T-helper 9 cell (primary cell): Measurements from ENCODE around the gene ACTR2.

Experiments used
- DNase-seq: peaks from one replicate; pipeline ENCODE4 v3.0.0-alpha.2; 2020

ACTR2 gene

DNA sequence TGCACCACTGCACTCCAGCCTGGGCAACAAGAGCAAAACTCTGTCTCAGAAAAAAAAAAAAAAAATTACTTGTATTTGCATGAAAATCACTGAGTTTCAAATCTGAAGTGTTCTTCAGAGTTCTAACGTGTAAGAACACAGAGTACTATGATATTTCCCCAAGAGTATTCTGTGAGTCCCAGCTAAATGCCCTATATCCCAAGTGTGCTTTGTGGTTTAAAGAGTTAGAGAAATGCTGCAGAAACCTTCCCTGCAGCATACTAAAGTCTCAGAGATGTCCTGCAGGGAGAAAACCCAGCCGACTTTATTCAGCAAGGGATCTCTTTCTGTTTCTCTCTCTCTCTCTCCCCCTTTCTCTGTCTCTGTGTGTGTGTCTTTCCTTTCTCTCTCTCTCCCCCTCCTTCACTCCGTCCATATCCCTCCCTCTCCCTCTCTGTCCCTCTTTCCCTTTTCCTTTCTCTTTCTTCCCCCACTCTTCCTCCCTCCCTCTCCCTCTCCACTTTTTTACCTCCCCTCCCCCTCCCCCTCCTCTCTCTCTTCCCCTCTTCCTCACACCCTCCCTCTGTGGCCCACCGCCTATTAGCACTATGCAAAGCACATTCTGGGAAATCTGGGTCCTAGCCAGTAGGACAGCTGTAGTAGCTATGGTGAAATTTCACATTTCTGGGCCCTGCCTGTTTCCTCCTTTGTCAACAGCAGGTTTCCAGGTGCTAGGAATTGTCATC, 54.2 kb downstream of the ACTR2 start:
- DNase-seq = no peak

DNA sequence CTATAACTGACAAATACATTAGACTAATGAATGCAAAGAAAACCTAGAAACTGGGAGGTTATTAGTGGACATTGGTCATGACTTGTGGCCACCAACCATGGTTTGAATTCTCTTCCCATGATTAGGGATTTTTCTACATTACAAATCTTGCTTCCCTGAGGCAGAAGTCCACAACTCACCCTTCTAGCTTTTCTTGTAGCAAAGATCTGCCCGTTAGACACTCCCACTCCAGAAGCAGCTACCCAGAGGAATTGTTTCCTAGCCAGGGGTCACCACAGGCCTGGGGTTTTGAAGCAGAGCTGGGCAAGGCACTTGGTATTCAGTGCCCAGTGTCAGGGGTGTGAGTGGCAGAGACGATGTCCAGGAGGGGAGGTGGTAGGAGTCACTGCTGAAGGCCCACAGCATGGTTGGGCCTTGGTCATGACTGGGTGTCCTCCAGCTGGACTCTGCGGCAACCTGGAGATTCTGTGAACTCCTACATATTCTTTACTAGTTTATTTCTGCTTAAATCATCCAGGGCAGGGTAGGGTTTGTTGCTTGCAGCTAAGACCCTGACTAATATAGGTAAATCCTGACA, 54.9 kb downstream of the ACTR2 start:
- no peak for DNase-seq

DNA sequence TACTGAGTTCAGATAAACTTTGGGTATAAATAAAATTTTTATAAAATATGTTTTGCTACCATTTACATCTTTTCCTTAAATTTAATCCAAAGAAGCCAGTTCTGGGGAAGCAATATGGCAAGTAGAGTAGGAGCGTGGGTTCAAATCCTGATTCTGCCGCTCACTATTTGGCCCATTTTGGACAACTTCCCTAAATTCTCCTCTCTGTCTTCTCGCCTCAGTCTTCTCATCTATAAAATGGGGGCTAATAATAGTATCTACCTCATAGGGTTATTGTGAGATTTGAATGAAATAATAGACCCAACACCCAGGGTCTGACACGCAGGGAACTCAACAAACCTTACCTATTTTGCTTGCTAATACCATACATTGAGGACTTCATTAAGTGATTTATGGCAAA, 59.7 kb downstream of the ACTR2 start:
- no peak for DNase-seq

DNA sequence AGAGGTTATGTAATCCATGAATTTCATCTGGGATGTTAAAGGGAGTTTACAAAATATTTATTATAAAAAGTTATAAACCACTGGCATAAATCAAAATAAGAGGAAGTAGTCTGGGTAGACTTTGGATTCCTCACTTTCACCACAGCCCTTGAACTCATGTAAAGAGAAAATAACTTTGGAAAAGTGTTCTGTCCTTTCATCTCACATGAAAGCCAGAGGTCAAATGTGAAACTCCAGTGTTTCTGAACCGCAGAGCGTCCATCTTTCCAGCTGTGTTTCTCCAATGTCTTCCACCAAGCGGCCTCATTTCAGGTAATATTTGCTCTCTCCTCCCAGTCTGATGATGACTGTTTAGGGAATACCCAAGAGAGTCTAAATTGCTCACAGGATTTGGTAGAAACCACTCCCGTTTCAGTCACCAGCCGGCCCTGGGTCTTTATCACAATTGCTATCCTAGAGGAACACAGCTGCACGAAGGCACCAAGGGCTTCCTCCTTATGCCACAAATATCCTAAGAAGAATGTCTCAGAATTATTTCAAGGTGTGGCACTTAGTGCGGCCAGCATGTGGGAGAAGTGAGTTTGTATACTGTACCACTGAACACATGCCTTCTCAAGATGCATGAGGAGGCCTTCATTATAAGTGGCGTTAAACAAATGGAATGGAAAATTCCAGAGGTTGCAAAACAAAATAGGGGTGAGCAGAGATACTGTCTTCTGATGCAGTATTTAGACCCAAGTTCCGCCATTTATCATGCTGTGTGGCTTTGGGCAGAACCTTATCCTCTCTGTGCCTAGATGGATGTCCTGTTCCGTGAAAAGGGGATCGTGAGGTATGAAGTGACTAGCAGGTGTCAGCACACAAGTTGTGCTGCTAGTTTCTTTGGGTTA, 63.8 kb downstream of the ACTR2 start:
- DNase-seq = no peak

DNA sequence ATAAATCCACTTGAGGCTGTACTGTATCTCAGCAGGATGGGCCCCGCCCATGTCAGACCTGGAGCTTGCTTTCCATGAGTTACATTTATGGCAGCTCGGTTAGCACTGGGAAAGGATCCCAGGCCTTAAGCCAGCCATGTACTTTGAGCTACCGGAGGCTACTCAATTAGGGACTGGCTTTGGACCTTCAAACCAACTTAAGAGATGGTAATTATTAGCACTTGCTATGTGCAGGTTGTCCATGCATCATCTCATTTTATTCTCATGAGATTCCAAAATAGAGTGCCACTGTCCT, 64.4 kb downstream of the ACTR2 start:
- DNase-seq = no peak

DNA sequence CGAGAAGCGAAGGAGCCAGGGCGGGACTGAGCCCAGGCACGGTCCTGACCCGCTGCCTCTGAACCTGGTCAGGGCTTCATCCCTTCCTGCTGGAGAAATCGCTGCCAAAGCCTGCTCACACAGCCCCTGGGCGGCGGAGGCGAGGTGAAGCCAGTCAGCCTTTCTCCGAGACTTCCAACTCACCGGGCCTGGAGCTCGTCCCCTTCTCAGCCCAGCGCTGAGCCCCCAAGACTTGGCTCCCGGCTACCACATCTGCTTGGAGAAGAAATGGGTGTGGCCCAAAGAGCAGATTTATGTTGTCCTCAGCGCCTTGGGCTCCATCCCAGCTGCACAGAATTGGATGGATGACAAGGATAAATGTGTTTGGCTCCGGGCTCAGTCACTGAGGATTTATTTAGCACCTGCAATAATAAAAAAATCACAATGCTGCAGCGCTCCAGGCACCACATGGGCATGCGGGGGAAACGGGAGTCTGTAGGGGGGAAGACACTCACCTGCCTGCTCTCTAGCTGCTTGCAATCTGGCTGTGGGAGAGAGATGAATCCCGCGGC, 64.9 kb downstream of the ACTR2 start:
- no peak for DNase-seq

DNA sequence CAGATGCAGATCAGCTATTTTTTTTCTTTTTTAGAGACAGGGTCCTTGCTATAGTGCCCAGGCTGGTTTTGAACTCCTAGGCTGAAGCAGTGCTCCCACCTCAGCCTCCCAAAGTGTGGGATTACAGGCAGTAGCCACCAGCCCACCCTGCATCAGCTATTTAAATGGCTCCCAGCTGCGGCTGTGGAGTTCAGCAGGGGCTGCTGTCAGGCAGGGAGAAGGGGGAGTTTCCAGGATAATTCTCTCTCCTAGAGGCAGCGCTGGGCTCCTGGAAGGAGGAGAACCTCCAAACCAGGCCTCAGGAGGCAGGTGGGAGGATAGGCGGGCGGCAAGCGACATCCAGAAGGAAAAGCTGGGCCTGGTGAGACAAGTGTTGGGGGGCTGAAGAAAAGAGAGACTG, 65.7 kb downstream of the ACTR2 start:
- DNase-seq = no peak

DNA sequence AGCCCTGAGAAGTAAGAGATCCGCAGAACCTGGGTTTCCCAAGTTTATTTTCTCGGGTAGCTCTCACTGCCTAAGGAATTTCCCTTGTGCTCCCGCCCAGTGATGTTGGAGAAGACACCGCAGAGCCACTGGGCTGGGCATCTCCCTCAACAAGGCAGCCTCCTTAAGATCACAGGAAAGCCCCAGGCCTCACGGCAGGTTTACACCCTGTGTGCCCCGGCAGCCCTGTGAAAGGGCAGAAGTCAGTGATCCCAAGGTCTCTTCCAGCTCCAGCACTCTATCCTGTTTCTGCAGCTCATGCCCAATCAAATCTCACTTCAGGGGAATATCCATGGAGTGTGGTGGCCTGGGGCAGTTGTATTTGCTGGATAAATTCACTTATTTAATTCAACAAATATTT, 66.5 kb downstream of the ACTR2 start:
- DNase-seq = no peak

DNA sequence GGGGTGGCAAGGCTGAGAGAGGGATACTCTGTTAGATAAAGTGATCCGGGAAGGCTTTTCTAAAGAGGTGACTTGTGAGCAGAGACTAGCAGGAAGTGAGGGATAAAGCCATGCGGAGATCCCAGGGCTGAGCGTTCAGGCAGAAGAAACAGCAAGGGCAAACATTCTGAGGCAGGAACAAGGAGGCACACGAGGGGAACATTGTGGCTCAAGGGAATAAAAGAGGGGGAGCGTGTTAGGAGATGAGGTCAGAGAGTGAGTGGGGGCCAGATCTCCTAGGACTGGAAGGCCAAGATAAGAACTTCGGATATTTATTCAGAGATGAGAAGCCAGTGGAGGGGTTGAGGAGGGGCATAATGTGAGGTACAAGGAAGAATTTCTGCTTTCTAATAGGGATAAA, 67.1 kb downstream of the ACTR2 start:
- DNase-seq = no peak

DNA sequence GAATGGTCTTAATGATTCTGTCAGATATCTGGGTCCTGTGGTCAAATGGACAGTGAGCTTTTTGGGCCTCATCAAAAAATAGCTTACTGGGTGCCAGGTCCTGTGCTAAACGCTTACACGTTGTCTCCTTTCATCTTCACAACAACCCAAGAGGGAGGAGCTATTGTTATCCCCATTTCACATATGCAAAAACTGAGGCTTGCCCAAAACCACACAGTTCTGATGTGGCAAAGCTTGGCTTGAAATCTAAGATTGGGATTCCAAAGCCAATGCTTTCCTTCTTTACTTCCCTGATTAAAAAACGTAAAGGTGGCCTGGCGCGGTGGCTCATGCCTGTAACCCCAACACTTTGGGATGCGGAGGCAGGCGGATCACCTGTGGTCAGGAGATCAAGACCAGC, 69.3 kb downstream of the ACTR2 start:
- DNase-seq = no peak

DNA sequence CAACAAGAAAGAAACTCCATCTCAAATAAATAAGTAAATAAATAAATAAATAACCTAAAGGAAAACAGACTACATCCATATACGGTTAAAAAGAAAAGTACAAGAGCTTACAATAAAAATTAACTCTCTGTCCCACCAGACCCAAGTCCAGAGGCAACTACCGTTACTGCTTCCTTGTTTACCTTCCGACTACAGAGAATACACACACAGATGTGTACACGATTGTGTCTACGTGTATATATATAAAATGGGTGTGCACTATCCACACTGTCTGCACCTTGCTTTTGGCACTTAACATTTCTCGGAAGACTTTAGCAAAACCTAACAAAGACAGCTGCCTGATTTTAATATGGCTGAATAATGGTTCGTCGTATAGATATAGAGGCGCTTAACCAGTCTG, 69.9 kb downstream of the ACTR2 start:
- no peak for DNase-seq

DNA sequence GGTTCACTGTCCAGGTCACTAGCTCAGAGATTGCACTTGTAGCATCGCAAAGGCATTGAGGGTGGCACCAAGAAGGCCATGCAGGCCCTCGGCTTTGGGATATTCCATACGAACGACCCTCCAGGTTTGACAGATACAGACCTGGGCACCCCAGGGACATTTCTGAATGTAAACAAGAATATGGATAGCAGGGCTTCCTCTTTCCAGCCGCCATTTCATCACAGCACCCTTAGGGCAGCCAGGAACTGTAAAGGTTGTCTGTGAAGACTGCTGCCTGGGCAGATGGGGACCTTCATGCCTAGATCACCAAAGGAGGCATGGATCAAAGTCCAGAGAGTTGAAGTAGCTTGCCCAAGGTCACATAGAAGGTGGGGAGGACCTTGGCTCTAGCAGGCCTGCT, 70.5 kb downstream of the ACTR2 start:
- DNase-seq = no peak

DNA sequence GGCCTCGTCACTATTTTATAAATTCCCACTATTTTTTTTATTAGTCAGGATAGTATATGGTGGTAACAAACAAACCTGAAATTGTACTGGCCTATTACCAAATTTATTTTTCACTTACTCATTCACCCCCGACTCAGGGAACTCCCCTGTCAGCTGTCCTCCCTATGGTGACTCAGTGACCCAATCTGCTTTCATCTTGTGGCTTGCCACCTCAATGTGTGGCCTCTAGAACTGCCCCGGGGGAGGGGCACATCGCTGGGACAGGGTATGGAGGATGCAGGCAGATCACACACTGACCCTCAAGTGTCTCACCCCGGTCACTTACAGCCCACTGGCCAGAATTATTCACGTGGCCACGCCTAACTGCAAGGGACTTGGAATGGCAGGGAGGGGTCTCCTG, 71.6 kb downstream of the ACTR2 start:
- DNase-seq = no peak

DNA sequence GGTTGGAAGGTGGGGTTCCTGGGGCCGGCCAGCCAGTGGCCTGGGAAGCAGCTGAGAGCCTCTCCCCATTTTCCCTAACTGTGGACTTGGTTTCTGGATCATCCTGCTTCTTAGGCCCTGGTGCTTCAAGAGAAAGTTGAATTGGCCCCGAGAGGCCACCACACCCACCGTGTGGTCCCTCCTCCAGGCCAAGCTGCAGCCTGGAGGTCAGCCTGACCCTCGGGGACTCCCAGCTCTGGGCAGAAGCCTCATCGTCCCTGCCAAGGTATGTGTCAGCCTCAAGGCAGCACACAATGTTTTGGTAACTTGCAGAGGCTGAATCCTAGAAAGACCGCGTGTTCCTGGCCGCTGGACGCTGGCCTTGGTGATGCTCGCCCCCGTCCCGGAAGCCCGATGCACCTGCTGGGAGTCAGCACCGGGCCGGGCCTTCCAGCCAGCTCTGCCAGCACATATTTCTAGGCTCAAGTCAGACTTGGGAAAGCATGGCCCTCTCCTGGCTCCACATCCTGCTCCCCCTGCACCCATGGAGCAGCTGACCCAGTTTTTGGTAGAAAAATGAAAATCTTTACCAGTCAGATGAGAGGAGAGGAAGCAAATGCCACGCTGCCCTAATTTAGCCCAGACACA, 72.6 kb downstream of the ACTR2 start:
- DNase-seq = no peak

DNA sequence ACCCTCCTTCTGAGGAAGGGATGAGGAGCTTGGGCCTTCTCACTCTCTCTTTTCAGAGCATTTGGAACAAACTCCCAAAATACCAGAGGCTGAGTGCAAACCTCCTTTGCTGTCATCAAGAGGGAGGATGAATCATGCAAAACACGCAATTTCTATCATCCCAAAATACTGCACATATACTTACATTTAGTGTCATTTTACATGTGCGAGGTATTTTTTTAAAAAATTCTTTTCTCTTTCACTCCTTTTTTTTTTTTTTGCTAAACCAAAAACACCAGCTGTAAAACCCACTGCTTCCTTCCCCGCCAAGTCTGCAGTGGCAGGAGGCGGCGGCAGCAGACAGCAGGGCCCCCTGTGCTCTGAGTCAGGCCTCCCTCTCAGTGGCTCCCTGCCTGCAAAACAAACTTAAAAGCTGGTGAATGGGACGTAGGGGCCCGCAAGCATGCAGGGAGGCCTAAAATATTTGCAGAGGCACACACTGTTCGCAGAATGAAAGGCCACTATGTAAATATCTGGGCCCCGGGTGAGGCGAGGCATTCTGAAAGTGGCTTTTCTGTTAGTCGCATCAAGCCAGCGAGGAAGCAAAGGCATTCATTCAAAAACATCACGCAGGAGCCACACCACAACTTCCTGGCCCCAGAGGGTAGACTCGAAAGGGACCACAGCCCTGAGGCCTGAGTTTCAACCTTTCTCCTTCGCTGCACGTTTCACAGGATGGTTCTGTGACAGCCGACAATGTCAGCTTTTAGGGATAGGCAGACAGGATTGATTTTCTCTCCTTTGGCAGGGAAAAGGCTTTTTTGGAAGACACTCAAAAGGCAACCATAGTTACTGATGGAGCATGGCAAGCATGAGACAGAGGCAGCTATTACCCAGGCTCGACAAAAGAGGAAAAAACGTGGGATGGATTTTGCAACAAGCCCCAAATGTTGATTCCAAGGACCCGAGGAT, 73.4 kb downstream of the ACTR2 start:
- DNase-seq = peak; percentile 38

DNA sequence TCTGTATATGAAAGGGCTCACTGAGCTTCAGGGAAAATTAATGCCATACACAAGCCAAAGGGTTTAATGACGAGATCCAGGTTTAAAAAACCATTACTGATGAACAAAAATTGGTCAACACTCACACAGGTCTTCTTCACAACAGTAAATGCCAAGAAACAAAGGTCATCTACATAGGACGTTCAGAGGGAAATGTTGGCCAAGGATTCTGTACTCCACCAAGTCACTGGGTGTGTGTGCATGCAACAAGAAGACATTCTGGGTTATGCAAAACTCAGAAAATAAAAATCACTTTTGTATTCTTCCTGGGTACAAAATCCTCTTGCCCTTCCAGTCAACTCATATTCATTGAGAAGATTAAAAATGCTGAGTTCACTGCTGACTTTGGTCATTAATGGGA, 78.3 kb downstream of the ACTR2 start:
- DNase-seq = no peak

DNA sequence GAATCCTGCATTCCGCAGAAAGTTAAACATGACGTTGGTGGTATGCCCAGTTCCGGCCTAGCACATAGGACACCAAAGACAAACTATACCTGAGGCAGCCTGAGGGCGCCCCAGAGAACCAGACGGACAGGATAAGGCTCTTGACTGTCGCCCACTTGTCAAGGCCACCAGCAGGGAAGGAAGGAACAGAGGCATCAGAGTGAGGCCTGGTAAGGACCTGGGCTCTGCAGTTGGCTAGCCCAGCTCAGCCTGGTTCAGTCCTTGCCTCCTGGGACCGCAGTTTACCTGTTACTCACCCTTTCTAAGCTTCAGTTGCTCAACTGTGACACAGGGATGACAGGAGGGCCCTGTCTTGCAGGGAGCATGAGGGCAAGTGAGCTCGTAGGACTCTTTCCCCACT, 82.1 kb downstream of the ACTR2 start:
- no peak for DNase-seq

DNA sequence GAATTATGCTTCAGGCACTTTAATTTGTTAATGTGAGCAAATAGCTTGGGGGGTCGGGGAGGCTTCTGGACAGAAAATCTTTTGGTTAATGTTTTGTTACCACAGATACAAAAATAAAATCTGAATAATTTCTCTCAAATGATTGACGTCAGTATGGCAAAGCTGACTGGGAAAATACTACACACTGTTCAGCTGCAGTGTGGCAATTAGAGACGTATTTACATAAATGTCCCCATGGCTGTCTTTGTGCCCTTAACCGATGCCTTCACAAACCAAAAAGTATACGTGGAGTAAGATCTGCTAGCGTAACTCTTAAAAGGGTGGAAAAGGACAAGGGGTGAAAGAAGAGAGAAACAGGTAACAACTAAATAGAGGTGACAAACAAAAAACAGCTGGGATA, 83.4 kb downstream of the ACTR2 start:
- DNase-seq = no peak

DNA sequence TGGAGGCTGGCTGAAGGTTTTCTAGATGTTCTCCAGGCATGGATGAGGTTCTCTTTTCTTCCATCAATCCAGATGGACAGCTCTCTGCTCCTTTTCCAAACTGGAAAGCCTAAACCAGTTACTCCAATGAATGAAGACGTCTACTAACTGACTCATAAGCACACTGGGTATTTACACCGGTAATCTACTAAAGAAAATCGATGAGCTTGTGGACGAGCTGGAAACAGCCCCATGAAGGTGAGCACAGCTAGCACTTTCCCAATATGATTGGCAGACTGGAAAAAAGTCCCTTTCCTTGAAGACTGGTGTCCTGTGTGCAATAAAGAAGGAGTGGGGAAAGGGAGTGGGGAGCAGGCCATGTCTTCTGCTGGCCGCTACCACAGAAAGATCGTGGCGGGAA, 84.0 kb downstream of the ACTR2 start:
- DNase-seq = no peak

DNA sequence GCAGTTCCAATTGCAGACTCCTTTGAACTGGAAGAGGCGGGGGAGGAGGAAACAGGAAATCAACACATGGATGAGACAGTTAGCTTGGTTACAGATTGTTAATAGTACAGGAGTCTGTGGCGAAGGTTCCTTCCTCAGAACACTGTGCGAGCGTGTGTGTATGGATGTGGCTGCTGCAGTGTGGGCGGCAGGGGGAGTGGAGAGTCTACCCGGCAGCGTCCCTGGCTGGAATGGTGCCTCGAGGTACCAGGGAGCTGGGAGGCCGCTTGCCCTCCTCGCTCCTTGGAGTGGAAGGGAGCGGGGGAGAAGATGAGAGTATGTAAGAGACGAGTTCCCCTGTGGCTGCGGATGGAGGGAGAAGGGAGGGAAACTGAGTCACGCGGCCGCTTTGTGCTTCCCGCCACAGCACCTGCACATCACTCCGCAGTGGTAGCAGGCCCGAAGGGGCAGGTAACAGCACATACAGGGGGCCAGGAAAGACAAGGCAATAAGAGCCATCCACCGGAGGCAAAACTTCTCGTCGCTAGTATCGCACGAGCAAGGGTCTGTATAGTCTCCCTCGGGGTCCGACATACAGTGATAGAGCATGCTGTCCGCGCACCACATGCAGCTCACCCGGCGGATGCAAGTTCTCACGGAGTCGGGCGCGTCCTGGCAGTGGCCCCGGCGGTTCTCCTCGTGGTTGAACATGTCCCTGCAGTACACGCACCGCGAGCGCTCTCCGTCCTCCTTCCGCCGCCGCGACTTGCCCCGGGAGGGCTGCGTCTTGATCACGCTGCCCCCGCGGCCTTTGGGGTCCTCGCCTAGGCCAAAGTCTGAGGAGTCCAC, 85.7 kb downstream of the ACTR2 start:
- DNase-seq = no peak

DNA sequence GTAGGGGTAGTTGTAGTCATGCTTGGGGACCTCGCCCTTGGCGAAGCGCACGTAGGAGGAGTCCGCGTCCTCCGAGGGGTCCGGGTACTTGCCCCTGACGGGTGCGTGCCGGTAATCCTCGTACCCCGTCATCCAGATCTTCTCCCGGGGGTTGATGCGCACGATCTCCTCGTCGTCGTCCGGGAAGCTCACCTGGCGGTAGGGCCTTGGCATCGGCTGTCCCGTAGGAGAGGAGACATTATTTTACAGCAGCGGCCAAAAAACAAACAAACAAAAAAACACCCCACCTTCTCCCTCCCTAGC, 86.3 kb downstream of the ACTR2 start:
- DNase-seq = no peak
